Ramos (cell line): ENCODE measurements around the gene MSI2.

ENCODE experiments used
- in situ Hi-C: fragments of 300-500 bp; cut with MboI; formaldehyde crosslinking; loops from one replicate; pipeline ENCODE4 v1.14.3; 2022; ENCODE audit warnings: low sequenced_read_pairs; ENCODE audit not compliant: unreplicated experiment

MSI2 gene

DNA sequence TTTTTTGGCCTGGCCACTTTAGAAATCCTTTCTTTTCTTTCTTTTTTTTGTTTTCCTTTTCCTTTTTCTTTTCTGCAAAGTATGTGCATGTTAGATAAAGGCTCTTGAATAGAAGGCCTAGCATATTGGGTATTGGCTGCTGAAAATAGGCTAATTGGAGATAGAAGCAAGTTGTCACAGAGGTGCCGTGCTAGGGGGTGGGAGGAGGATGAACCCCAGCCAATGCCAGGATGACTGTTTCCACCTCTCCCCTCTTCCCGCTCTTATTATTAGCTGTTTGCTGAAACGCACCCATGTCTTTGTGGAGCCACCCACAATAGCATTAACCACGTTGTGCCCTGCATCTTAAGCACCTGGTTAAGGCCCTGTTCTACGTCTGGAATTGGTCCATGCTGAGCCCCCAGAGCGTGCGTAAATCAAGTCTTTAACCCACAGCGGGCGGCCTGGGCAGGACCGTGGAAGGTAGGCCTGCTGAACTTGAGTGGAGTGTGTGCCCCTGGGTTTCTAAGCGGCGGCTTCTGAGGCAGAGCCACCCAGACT, 123.6 kb downstream of the MSI2 start:
- in situ Hi-C loops = no loop called here

DNA sequence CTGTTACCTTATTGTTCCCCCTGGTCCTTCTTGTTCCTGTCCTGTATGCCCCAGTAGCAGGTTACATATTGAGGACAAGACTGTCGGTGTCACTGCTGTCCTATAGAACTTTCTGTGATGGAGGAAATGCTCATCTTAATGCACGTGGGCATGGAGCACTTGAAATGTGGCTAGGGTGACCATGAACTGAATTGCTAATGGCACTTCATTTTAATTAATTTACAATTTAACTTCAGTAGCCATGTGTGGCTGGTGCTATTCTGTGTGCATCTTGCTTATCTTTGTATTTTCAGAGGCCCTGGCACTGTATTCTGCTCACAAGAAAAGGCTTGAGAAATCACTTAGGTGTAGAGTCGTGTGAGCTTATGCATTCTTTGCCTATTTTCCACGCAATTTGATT, 125.2 kb downstream of the MSI2 start:
- in situ Hi-C loops = no loop called here

GRCh38 chr17:57384219-57384618, 127.9 kb downstream of the MSI2 start:
- in situ Hi-C loops = no loop called here

DNA sequence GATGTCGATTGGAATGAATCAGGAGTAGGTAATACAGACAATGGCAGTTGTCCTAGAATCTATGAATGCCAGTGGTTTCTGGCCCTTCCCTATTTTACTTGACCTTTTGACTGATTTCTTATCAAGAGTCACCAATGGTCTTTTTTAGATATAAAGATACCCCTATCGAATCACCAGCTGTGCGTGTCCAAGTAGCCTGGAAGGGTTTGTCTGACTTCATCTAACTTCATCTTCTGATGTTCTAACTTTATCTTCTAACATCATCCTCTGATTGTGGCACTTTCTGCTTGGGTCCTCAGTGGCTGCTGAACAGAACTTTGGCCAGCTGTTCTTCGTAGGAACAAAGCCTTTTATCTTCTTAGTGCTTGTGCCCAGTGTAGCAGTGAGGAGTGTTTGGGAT, 129.7 kb downstream of the MSI2 start:
- in situ Hi-C loops = no loop called here

GRCh38 chr17:57387575-57387974, 131.3 kb downstream of the MSI2 start:
- in situ Hi-C loops = no loop called here

- in situ Hi-C loops = no loop called here
Observed at GRCh38 chr17:57388131-57388725, 131.9 kb downstream of the MSI2 start.

- in situ Hi-C loops = no loop called here
Observed at GRCh38 chr17:57389473-57389872, 133.2 kb downstream of the MSI2 start.

- in situ Hi-C loops = no loop called here
Observed at GRCh38 chr17:57391076-57391825, 134.9 kb downstream of the MSI2 start.

DNA sequence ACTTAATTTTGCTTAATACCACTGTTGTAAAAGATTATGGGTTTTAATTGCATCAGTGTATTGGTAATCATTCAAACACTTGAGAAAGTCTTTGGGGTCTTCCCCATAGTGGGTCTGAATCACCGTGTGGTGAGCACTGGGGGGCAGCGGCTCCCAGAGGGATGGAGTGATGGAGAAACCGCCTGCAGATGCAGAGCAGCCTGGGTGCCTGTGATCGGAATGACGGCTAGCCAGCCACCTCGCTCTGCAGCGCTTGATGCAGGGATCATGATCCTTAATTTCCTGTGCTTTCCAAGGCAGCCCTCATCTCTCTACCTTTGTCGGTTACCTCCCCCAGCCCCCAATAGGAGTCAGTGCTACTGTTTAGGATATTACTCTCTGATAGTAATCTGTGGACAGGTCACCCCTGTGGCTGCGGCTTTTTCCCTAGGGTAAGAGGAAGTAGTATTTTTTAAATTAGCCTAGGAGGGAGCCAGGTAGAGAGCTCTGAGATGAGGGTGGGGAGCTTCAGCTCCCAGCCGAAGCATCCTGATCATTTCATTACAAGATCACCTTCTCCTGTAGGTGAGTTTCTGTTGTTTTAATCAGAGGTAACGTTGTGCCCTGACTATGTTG, 135.6 kb downstream of the MSI2 start:
- in situ Hi-C loops = no loop called here

- in situ Hi-C loops = no loop called here
Observed at GRCh38 chr17:57393368-57393767, 137.0 kb downstream of the MSI2 start.

GRCh38 chr17:57394375-57394774, 138.1 kb downstream of the MSI2 start:
- in situ Hi-C loops = no loop called here

- in situ Hi-C loops = no loop called here
Observed at GRCh38 chr17:57395721-57396321, 139.5 kb downstream of the MSI2 start.

DNA sequence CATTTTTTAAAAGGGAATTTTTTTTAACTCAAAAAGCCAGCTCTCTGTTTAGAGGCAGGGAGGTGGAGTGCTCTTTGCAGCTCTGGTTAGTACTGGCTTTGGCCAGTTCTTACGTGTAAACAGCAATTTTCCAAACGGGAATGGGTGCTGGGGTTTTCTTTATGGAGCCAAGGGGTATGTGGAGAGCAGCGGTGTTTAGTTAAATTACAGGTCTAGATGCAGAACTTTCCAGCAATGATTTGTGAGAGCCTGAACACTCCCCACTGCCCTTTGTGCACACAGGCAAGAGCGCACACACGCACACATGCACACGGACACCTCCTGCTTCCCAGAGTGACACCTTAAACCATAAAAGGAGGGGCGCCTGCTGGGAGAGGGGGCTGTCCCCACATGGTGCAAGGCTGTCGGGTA, 140.2 kb downstream of the MSI2 start:
- in situ Hi-C loops = no loop called here

DNA sequence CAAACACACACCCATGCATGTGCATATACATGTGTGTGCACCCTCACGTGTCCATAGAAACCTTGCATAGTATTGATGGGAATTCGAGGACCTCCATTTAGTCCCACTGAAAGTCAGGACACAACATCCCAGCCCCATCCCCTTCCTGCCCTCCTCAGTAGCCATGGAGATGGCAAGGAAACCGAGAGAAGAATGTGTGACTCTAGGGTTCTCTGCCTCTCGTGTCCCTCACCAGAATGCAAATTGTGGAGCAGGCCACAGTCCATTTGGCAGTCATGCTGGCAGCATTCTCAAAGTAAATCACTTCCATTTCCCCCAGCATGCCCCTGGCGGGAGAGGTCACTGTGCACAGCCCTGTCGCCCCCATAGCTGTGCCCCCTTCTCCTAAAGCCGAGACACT, 141.1 kb downstream of the MSI2 start:
- in situ Hi-C loops = no loop called here

DNA sequence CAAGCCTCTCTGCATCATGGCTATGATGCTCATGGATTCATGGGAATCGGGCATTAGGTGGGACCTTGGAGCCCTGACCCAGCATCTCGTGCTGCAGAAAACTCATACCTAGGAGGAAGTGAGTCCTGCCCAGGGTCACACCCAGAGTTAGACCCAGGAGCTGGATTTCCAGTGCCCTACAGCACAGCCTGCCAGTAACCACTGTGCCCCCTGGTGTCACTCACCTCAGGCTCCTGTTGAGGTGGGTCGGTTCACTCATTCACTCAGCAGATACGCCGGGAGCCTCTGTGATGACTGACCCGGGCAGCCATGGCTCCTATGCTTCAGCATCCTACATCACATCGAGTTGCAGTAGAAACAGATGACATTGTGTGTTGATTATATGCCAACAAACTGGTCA, 143.4 kb downstream of the MSI2 start:
- in situ Hi-C loops = no loop called here

- in situ Hi-C loops = no loop called here
Observed at GRCh38 chr17:57400648-57401047, 144.3 kb downstream of the MSI2 start.

- in situ Hi-C loops = no loop called here
Observed at GRCh38 chr17:57401556-57402488, 145.5 kb downstream of the MSI2 start.

DNA sequence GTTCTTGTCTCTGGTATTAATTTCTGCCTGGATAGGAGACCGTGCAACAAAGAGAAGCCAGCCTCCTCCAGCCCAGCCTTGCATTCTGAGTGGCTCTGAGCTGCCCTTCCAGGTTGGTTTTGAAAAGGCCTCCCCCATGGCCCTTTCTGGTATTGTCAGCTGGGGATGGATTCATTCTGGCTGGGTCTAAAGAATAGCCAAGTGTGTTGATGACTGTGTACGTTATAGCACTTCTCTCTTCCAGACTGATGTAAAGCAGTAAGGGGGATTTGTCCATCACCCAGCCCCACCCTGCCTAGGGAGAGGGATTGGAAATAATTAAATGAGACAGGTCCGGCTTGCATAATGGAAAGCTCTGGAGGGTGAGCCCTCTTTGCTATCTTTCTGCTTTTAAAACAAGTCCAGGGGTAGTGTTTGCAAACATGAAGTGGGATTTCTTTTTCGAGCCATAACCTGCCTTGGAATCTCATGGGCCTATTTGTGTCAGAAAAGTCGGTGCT, 146.4 kb downstream of the MSI2 start:
- in situ Hi-C loops = no loop called here

DNA sequence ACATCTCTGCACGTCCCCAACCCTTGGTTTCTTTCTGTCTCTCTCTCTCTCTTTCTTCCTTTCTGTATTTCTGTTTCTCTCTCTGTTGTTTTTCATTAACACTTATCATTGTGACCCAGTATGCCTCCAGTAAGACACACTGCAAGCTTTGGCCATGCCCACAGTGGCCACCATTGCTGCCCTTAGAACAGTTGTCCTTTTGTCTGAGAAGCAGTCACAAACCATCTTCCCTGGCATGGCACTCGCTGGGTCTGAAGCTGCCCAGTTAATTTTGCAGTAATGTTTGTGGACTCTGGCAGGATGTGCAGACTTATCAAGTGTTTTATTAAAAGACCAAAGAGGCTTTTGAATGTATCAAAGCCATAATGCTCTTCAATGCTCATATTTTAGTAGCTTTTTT, 146.9 kb downstream of the MSI2 start:
- in situ Hi-C loops = no loop called here

GRCh38 chr17:57404073-57404472, 147.8 kb downstream of the MSI2 start:
- in situ Hi-C loops = no loop called here
